Loucy (cell line): ENCODE measurements around the gene CLDN9.

ENCODE experiments used
- H2AFZ ChIP-seq: fragments of 200-600 bp; sonication (generic); 2 replicates; pipeline ENCODE4 v1.6.0; 2016; ENCODE audit warnings: antibody characterized with exemption, mild to moderate bottlenecking, low read length, moderate library complexity
- H3F3A ChIP-seq: fragments of 200-600 bp; 2 replicates; pipeline ENCODE4 v1.6.0; 2016; ENCODE audit warnings: antibody characterized with exemption, low read depth, mild to moderate bottlenecking
- H3K27me3 ChIP-seq: fragments of 200-600 bp; sonication (generic); 2 replicates; pipeline ENCODE4 v1.6.1; 2014; ENCODE audit warnings: low read length, mild to moderate bottlenecking; ENCODE audit not compliant: insufficient read depth, poor library complexity, severe bottlenecking
- H3K36me3 ChIP-seq: fragments of 200-600 bp; sonication (generic); 2 replicates; pipeline ENCODE4 v1.6.1; 2016; ENCODE audit warnings: low read length; ENCODE audit not compliant: insufficient read depth
- H3K4me1 ChIP-seq: fragments of 200-600 bp; sonication (generic); 2 replicates; pipeline ENCODE4 v1.5.1; 2014; ENCODE audit warnings: low read length, mild to moderate bottlenecking; ENCODE audit not compliant: insufficient read depth, poor library complexity, severe bottlenecking
- H3K4me2 ChIP-seq: fragments of 200-600 bp; sonication (generic); 2 replicates; pipeline ENCODE4 v1.6.0; 2014; ENCODE audit warnings: antibody characterized with exemption, low read length, low read depth, mild to moderate bottlenecking; ENCODE audit not compliant: poor library complexity, severe bottlenecking
- H3K4me3 ChIP-seq: fragments of 200-600 bp; sonication (generic); 2 replicates; pipeline ENCODE4 v1.5.1; 2014; ENCODE audit warnings: low read length, mild to moderate bottlenecking, mixed read lengths; ENCODE audit not compliant: poor library complexity, severe bottlenecking
- H3K79me2 ChIP-seq: fragments of 200-600 bp; sonication (generic); 2 replicates; pipeline ENCODE4 v1.6.1; 2014; ENCODE audit warnings: low read length; ENCODE audit not compliant: insufficient read depth
- H3K9ac ChIP-seq: fragments of 200-600 bp; sonication (generic); 2 replicates; pipeline ENCODE4 v1.6.0; 2014; ENCODE audit warnings: mild to moderate bottlenecking, low read depth, low read length, moderate library complexity; ENCODE audit not compliant: poor library complexity, severe bottlenecking
- H3K9me2 ChIP-seq: fragments of 200-600 bp; sonication (generic); replicated peaks from 2 replicates; pipeline ENCODE4 v1.6.1; 2016; ENCODE audit warnings: low read depth, low read length, mixed read lengths
- H3K9me3 ChIP-seq: fragments of 200-600 bp; sonication (generic); 2 replicates; pipeline ENCODE4 v1.6.1; 2014; ENCODE audit warnings: mild to moderate bottlenecking, antibody characterized with exemption, low read length, low read depth; ENCODE audit not compliant: insufficient read depth
- H4K20me1 ChIP-seq: fragments of 200-600 bp; sonication (generic); 2 replicates; pipeline ENCODE4 v1.6.0; 2014; ENCODE audit warnings: antibody characterized with exemption, low read length, mild to moderate bottlenecking; ENCODE audit not compliant: insufficient read depth, poor library complexity, severe bottlenecking
- CTCF ChIP-seq: fragments of 200-600 bp; sonication (generic); conservative IDR thresholded peaks from 2 replicates; pipeline ENCODE4 v1.5.1; 2014; ENCODE audit warnings: mild to moderate bottlenecking, antibody characterized with exemption, low read length
- EZH2phosphoT487 ChIP-seq: fragments of 200-600 bp; IDR thresholded peaks from 2 replicates; pipeline ENCODE4 v1.6.1; 2018; ENCODE audit warnings: antibody characterized with exemption, mild to moderate bottlenecking, moderate library complexity, borderline replicate concordance

Gene CLDN9

GRCh38 chr16:2979669-2980226 lies 33.0 kb upstream of the CLDN9 start:
- no peaks in the 10 kb centered on the region for H3K9me2 ChIP-seq
- peak overlapping the region; percentile 87 for H3K4me3 ChIP-seq
- no peaks in the 10 kb centered on the region for H3K27me3 ChIP-seq
- no peaks in the 10 kb centered on the region for H3F3A ChIP-seq
- peak overlapping the region; percentile 49; the same call in 1 of the 2 replicates for H2AFZ ChIP-seq
- H4K20me1 ChIP-seq, result no peaks in the 10 kb centered on the region
- H3K4me1 ChIP-seq, result no peaks in the 10 kb centered on the region
- no peaks in the 10 kb centered on the region for H3K9me3 ChIP-seq
- peak overlapping the region; percentile 75 for H3K4me2 ChIP-seq
- H3K9ac ChIP-seq, result peak overlapping the region; percentile 88
- no peak for TF ChIP-seq EZH2phosphoT487
- TF ChIP-seq CTCF, result no peak
- H3K79me2 ChIP-seq, result peaks cover 30% of the 10 kb centered on the region
- no peaks in the 10 kb centered on the region for H3K36me3 ChIP-seq

GRCh38 chr16:2980227-2981176 lies 32.2 kb upstream of the CLDN9 start, which contains the start of gene PKMYT1:
Gene PKMYT1 (minus strand): TSS chr16:2980446. CDS start chr16:2979657, 789 bp downstream.
- Histone ChIP-seq H3K4me1 (no peaks in the 10 kb centered on the region), H3K9ac (peak within 1 kb of the TSS; percentile 88), H3K4me3 (peak within 1 kb of the TSS; percentile 87), H3K9me2 (no peaks in the 10 kb centered on the region), H2AFZ (peak within 1 kb of the TSS; percentile 63), H4K20me1 (no peaks in the 10 kb centered on the region), H3K9me3 (no peaks in the 10 kb centered on the region), H3K27me3 (no peaks in the 10 kb centered on the region), H3F3A (no peaks in the 10 kb centered on the region), H3K79me2 (peaks cover 30% of the 10 kb centered on the region), H3K36me3 (no peaks in the 10 kb centered on the region), H3K4me2 (peak within 1 kb of the TSS; percentile 75)
- TF ChIP-seq CTCF (no peak), EZH2phosphoT487 (no peak)

- no peaks in the 10 kb centered on the region for H3K4me1 ChIP-seq
- H3K9me3 ChIP-seq, result no peaks in the 10 kb centered on the region
- no peaks in the 10 kb centered on the region for H3K9me2 ChIP-seq
- peak overlapping the region; percentile 88 for H3K9ac ChIP-seq
- no peak overlapping the region for H2AFZ ChIP-seq
- no peaks in the 10 kb centered on the region for H3F3A ChIP-seq
- TF ChIP-seq CTCF (no peak), EZH2phosphoT487 (no peak)
- peak overlapping the region; percentile 67 for H3K4me2 ChIP-seq
- H3K79me2 ChIP-seq, result peaks cover 30% of the 10 kb centered on the region
- H3K4me3 ChIP-seq, result peak overlapping the region; percentile 87
- no peaks in the 10 kb centered on the region for H4K20me1 ChIP-seq
- H3K36me3 ChIP-seq, result no peaks in the 10 kb centered on the region
- H3K27me3 ChIP-seq, result no peaks in the 10 kb centered on the region
Measured at GRCh38 chr16:2981177-2981898, 31.4 kb upstream of the CLDN9 start.
